GM19328 (cell line): Measurements from ENCODE around the gene CKMT1A.
"Not testable (repeated sequence)": the region's sequence is repeated elsewhere in the genome, so short reads cannot be mapped to it uniquely, and the experiment has no call there.

Experiments used
- ATAC-seq: cut with Tn5 transposase; IDR thresholded peaks from one replicate; pipeline ENCODE4 v1.9.1; 2021; ENCODE audit warnings: mild to moderate bottlenecking, moderate library complexity; ENCODE audit not compliant: unreplicated experiment

Gene CKMT1A

DNA sequence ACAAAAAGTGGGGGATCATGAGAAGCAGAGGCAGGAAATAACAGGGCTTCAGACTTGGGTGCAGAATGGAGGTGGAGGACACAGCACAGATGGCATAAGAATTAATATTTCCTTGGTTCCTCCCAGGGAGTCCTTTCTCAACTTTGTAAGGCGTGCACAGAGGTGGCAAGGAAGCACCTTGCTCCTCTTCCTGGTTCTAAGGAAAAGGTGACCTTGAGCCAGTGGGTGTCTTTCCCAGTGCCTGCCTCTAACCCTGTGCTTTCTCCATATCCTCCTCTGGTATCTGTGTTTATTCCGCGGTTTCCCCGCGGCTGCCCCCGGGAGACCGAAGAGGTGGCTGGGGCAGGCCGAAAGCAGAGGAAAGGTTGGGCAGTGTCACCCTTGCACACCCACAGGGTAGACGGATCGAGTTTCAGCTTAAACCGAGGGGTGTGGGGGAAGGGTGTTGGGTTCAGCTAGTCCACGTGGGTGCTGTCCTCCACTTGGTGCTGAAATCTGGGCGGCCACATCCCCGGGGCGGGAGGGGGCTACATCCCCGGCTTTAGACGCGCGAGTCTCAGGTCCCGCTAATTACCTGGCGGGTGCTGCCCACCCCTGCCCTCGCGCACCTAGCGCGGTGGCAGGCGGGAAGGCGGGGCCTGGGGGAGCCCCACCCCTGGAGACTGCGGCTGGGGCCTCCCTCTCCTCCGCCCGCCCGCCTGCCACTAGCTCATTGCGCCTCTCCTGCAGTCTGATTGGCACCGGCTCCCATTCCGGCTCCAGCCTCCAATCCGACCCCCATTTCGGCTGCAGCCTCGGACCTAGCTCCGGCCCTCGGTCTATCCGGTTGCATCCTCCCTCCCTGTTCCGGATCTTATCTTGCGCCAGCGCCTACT lies at the start of gene CKMT1A:
Gene CKMT1A, plus strand, starts transcription at position 712 of the 875 bp plus-strand sequence. CDS start 192 bp downstream, outside the sequence.
- ATAC-seq, result not testable (repeated sequence)

DNA sequence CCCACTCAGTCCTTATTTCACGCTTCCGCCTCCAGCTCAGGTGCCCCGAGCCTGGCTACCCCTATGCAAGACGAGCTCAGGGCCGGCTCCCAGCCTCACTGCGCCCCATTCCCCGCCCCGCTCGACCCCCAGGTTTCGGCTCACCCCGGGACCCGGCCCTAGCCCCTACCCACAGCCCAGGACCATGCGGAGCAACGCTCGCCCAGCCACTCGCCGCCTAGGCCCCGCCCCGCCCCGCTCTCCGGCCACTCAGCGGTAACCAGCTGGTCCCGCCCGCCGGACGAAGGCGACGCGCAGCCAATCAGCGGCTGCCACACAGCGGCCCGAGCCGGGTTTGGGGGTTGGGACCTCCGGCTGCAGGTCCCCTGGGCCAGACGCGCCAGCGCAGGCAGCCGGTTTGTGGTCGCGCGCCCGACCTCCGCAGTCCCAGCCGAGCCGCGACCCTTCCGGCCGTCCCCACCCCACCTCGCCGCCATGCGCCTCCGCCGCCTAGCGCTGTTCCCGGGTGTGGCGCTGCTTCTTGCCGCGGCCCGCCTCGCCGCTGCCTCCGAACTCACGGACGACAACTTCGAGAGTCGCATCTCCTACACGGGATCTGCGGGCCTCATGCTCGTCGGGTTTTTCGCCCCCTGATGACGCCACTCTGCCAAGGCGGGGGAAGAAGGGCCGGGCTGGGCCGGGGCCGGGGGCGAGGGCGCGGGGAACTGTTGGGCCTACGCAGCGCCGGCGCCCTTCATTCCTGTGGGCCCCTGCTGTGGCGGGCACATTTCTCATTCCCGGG lies 44.8 kb upstream of the CKMT1A start, which contains the start of gene CATSPER2:
Gene CATSPER2, minus strand, starts transcription at position 196 of the 781 bp plus-strand sequence. CDS start 783 bp downstream, outside the sequence.
- ATAC-seq, result no peak

DNA sequence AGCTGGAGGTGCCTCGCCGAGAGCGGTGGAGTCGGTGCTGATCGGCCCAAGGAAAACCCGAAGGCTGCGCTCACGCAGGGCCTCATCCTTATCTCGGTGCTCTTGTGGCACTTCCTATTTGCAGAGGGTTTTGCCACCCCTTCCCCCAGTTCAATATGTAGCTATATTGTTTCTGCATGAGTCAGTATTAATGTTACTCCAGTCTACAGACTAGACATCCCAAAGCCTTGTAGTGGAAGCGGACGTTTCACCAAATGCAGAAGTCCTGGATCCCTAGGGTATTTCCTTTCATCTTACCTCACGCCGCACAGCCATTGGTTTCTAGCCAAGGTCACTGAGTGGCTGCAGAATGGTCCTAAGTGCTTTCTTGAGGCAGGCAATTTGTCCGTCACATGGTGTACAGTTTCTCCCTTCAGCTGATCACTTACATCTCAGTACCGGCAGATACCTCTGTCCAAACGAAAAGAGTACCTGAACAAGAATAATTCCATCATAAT lies 44.2 kb upstream of the CKMT1A start:
- ATAC-seq, result not testable (repeated sequence)

DNA sequence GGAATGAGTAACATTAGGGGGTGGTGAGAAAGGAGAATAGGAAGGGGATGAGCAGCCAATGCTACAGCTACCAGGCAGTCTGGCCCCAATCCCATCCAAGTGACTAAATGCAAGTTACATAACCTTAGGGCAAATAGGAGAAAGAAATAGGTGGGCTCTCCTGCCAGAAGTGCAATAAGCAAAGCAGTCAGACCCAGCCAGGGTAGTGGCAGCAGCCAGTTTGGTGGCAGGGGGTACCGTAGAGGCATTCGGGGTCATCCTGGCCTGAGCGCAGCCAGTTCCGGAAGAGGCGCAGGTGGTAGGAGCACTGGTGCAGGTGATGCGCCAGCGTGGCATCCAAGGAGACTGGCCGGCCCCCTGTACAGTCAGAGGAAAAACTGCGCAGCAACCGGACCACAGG lies 33.9 kb upstream of the CKMT1A start:
- ATAC-seq, result not testable (repeated sequence)

DNA sequence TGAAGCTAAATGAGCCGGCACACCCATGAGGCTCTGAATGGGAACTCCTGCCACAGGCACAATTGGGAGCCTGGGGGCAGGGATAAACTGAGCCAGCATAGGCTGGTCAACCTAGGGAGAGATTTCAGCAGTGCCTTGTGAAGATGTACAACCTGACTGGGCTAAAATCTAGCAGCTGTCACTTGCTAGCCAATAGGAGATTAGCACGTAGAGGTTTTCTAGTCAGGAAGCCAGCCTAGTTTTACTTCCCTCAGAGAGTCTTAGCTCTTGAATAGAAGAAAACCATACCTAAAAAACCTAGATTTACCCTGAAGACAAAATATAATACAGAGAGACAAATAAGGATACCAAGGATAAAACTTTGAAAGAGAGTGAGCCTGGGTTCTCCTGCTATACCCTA lies 31.4 kb upstream of the CKMT1A start:
- not testable (repeated sequence) for ATAC-seq

DNA sequence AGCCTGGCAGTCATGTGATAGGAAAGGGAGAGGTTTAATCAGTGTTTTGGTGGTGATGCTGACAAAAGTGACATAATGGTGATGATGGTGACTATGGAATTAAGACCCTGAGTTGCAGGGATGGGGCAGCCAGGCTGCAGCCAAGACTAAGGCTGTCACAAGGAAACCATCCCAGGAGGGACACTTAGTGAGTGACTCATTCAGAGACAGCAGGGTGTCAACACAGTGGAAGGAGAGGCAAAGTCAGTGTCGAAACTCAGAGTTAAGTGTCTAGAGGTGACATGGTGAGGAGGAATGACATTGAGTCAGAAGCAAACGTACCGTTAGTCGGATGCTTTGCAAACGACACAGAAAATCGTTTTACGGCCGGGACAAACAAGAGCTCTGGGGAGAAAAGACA lies 30.3 kb upstream of the CKMT1A start:
- not testable (repeated sequence) for ATAC-seq

DNA sequence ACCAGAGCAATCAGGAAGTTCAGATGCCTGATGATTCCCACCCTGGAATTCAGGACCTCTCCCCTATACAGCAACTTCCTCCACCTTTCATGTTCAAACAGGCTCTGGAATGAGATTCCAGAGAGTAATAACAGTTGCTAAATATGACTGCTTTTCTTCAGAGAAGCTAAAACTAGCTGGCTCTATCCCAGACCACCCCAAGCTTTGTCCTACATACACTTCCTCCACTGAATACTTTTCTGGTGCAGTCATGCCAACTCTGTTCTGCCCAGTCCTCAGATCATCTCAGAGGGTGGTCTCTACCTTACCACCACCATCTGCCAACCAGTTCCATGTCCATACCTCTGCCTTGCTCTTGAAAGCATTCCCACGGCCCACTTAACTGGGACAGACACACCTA lies 27.5 kb upstream of the CKMT1A start:
- ATAC-seq, result not testable (repeated sequence)

DNA sequence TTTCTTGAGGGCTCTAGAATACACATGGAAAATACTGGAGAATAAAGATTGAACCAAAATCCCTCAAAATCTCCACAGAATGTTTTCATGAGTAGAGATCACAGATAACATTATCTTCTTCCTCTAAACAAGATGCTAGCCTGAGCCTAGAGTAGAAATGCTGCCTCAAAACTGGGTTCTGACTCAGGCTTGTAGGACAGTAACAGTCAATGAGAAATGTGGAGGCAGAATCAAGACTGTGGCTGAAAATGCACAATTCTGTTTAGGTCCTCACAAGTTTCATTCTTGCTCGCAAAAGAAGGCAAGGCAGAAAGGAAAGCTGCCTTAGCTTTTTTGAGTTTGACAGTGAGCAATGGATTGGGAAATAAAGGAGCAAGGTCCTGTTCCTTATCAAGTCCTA lies 19.5 kb upstream of the CKMT1A start:
- ATAC-seq, result not testable (repeated sequence)

DNA sequence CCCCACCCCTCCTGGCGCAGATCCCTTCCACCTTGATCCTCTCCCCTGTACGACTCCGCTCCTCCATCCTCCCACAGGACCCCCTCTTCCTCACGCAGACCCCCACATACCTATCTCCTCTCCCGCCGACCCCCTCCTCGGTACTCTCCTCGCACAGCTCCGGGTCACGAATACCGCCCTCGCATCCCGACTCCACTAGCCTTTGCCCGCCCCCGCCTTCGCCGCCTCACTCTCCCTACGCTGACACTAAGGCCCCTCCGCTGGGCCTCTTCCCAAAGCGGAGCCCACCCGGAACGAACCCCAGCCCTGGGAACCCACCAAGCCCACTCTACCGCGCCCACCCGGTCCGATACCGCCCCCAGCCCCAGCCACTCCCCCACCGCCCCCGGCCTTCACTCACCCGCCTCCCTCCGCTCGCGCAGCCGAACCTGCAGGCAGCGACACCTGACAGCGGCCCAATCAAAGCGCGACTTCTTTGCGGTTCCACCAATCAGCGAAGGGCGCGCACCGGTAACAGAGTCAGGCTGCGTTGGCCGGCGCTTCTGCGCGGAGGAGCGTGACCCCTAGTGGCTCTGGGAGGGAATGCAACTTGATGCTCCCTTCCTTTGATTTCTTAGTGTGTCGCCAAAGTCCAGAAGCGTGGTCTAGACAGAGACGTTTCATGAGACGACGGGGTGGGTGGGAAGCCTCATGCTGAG lies 3.9 kb upstream of the CKMT1A start:
- peak; percentile 86 for ATAC-seq

DNA sequence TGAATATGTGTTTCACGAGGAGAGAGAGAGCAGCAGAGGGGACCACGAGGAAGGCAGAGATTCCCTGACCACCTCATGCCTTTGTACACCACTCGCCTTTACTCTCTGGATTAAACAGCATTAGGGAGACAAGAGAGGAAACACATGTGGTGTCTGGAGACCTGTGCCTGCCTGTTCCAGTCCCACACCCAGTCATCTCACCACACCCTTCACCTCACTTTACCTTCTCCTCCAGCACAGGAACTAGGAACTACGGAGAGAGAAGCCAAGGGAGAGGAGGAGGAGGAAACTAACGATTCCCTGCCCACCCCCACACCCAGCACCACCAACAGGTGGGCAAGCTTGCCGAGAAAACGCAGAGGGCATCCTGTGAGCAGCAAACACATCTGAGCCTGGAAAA lies 980 bp upstream of the CKMT1A start:
- not testable (repeated sequence) for ATAC-seq

DNA sequence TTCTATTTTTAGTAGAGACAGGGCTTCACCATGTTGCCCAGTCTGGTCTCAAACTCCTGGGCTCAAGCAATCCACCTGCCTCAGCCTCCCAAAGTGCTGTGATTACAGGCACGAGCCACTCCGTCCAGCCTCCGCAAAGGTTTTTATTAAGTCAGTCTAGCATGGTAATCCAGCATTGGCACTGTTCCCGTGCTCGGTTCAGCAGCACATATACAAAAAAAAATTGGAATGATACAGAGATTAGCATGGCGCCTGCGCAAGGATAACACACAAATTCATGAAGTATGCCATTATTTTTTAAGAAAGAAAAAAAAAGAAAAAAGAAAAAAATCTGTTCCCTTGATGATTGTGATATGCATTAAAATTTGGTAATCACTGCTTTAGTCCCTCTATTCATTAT lies 8.5 kb downstream of the CKMT1A start:
- no peak for ATAC-seq

DNA sequence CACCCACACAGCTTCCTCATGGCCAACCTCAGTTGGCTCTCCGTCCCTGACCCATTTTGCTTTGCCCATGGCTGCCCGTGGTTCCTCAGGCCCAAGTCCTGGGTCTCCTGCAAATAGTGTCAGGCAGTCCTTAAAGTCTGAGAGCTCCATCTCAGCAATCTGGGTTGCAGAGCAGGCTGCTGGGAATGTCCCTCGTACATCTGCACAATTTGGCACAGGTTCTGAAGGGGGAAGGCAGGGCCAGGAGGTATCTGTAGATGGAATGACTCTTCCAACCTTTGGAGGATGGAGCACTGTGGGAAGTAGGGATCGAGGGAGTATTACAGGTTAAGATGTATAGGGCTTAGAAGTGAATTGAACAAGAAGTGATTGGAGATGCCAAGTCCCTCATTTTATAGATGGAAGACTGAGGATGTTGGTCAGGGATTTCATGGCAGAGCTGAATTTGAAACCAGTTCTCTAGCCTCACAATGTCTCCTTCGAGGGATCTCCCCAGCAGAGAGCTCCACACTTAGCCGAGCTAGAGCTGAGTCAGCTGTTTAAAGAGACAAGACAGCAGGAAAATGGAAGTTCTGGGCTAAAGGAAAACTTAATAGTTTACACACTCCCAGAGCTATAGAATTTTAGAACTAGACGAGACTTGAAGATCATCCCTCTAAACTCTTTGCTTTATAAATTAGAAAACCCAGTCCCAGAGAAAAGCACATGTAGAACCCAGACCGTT lies 9.2 kb downstream of the CKMT1A start:
- no peak for ATAC-seq

DNA sequence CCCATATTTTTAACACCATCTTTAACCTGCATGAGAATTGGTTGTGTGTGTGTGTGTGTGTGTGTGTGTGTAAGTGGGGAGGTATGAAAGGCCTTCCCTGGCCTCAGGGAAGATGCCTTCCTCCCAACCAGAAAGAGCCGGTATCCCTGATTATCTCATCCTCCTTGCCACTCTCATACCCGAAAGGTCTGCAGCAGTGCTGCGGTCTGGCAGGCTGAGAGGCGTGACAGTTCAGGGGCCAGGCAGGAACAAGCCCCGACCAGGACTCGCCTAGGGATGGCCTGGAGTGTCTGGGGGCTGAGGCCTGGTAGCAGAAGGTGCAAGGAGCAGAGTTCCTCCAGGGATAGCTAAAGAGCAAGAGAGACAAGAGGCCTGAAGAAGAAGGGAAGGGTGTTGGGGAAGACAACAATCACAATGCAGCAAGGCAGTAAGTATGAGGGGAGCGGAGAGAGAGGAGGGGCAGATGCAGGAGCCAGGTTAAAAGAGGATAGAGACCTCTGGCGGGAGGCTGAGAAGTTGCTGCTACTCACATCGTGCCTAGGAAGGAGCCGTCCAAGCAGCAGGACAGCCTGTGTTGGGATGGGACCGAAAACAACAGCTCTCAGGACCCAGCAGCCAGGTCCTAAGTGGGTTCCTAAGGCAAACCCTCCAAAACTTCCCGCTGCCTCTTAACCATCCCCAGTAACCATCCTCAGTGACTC lies 16.9 kb downstream of the CKMT1A start:
- ATAC-seq, result not testable (repeated sequence)

DNA sequence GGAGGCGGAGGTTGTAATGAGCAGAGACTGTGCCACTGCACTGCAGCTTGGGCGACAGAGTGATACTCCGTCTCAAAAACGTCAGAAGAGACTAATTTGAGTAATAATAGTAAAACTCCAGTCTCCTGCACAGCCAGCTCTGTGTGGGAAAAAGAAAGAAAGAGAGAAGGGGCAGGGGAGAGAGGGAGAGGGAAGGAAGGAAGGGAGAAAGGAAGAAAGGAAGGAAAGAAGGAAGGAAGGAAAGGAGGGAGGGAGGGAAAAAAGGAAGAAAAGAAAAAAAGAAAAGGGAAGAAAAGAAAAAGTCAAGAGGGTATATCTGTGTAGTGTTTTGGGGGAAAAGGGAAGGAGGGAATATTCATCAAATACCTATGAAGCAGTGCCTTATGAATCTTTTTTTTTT lies 29.5 kb downstream of the CKMT1A start:
- ATAC-seq, result no peak

DNA sequence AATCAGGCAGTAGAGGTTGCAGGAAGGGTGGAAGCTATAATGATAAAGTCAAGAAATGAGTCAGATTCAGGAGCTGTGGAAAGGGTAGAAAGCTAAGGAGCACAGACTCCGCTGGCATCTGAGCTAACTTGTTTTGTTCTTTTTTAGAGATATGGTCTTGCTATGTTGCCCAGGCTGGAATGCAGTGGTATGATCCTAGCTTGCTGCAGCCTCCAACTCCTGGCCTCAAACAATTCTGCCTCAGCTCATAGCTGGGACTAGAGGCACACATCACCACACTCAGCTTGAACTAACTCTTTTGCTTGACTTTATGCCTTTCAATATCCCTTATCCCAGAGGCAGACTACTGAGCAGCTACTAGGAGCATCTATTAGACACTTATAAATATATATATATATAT lies 32.6 kb downstream of the CKMT1A start:
- not testable (repeated sequence) for ATAC-seq

DNA sequence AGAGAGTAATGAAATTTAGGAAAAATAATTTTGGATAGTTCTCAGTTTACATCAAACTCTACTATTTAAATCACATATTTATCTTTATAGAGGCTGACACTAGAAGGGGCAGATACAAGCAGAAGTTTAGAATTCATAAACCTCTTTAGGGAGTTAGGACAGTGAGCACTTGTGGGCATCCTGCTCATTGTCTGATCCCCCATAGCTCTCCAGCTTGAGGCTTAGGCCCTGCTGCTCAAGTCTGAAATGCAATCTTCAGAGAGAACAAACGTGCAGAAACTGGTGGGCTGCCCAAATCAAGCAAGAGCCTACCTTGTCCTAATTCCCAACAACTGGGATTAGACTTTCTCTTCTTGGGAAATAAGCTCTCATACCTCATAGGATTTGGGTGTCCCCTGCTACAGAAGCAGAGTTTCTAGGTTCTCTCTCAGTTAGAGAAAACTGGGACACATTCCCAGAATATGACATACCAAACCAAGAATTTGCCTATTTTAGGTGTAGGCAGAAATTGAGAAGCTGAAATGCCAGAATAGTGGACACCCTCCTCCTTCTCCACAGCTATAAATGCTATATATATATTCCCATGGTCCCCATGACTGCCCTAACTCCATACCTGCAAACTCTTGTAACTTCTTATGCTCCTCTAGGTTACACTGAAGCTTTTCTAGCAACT lies 34.5 kb downstream of the CKMT1A start:
- not testable (repeated sequence) for ATAC-seq

DNA sequence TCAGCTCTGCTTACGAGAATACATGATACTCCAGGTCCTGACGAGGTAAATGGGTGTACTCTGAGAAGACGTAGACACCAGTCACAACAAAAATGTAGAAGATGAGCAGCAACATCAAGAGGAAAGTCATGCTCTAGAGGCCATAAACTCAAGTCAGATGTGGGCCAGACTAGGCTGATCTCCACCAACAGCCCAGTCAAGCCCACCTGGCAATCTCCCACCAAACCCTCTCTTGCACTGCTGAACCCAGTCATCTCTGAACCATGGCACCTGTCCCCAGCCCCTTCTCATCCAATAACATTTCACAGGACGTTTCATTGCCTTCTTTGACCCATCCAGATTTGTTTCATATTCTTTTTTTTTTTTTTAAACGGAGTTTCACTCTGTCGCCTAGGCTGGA lies 41.8 kb downstream of the CKMT1A start:
- peak; percentile 35 for ATAC-seq

DNA sequence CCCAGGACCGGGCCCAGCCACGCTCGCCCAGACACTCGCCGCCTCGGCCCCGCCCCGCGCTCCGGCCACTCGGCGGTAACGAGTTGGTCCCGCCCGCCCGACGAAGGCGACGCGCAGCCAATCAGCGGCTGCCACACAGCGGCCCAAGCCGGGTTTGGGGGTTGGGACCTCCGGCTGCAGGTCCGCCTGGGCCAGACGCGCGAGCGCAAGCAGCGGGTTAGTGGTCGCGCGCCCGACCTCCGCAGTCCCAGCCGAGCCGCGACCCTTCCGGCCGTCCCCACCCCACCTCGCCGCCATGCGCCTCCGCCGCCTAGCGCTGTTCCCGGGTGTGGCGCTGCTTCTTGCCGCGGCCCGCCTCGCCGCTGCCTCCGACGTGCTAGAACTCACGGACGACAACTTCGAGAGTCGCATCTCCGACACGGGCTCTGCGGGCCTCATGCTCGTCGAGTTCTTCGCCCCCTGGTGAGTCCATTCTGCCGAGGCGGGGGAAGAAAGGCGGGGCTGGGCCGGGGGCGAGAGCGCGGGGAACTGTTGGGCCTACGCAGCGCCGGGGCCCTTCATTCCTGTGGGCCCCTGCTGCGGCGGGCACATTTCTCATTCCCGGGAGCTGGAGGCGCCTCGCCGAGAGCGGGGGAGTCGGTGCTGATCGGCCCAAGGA lies 52.7 kb downstream of the CKMT1A start, which contains the start of gene PDIA3:
Gene PDIA3, plus strand, starts transcription at position 194 of the 658 bp plus-strand sequence. Its CDS starts 102 bp downstream, at position 296.
- ATAC-seq, result peak; percentile 68
